HCEC 1CT (cell line): ENCODE results near the gene INAVA.

Source experiments
- DNase-seq: peaks from one replicate; pipeline ENCODE4 v3.0.0-alpha.2; 2017

Gene INAVA

GRCh38 chr1:200877010-200877409 lies 17.7 kb upstream of the INAVA start:
- no peak for DNase-seq

GRCh38 chr1:200877839-200878551 lies 16.7 kb upstream of the INAVA start:
- no peak for DNase-seq

GRCh38 chr1:200880212-200880611 lies 14.5 kb upstream of the INAVA start:
- no peak for DNase-seq

GRCh38 chr1:200883118-200883517 lies 11.6 kb upstream of the INAVA start:
- DNase-seq, result no peak

GRCh38 chr1:200885623-200886402 lies 8.9 kb upstream of the INAVA start:
- DNase-seq, result no peak

- no peak for DNase-seq
Measured at GRCh38 chr1:200886594-200886993, 8.1 kb upstream of the INAVA start.

DNA sequence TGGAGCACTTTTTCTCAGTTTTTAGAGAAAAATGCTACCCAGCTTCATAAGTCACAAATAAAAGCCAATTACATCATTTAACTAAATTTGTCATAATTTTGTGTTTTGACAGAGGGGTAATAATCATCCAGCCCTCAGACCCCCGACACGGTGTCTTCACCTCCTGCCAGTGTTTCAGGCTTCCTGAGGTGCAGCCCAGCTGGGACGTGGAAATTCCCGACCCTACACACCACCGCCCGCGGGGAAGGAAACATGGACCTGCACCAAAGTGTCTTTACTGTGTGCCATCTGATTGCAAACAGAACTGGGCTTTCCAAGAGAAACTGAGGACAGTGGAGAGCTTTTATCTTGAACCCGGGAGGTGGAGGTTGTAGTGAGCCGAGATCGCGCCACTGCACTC lies 7.7 kb upstream of the INAVA start:
- DNase-seq, result no peak

DNA sequence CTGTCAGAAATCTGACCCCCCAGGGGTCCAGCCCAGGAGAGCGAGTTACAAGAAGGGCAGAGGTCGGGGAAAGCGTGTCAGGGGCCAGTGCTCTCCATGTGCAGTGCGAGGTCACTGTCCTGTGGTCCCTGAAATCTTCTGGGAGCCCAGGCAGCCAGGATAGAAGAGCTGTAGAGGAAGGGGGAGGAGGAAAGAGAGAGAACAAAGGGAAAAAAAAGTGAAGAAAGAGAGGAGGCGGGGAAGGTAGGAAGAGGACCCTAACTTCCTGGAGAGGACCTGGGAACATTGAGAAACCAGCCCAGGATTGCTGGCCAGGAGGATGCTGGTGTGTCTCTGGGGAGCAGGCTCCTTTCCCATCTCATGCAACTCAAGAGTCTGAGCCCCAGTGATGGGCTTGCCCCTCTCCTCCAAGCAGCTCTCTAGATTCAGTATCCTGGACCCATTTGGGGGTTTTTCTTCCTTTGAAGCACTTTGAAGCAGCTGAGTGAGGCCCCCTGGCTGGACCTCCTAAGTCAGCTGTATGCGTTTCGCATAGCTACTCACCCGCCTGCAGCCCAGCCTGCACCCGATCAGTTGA lies 6.8 kb upstream of the INAVA start:
- DNase-seq, result no peak

DNA sequence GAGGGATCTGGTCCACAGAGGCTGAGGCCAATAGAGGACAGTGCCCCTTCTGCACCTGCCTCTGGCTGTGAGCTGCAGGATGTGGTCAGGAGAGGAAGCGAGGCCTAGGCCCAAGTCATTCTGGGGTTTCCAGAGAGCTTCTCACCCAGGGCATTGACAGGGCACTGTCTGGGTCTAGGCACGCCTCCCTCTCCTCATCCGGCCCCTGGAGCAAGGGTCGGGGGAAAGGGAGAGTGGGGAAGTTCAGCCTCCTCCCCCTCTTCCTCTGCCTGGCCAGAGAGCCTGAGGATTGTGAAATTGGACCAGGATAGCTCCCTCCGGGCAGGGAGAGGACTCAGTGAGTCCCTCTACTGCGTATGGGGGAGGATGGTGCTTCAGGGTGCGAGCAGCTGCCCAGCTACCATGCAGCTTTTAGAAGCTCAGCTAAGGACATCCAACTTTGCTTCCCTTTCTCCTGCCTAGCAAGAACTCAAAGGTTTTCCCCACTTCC lies 6.3 kb upstream of the INAVA start:
- DNase-seq, result no peak

GRCh38 chr1:200889571-200889970 lies 5.1 kb upstream of the INAVA start:
- no peak for DNase-seq

GRCh38 chr1:200890027-200890426 lies 4.7 kb upstream of the INAVA start:
- no peak for DNase-seq

GRCh38 chr1:200890818-200891773 lies 3.6 kb upstream of the INAVA start:
- peak; percentile 8 for DNase-seq

- DNase-seq, result no peak
Measured at GRCh38 chr1:200891774-200892157, 2.9 kb upstream of the INAVA start.

GRCh38 chr1:200892546-200892945 lies 2.2 kb upstream of the INAVA start:
- DNase-seq, result no peak

DNA sequence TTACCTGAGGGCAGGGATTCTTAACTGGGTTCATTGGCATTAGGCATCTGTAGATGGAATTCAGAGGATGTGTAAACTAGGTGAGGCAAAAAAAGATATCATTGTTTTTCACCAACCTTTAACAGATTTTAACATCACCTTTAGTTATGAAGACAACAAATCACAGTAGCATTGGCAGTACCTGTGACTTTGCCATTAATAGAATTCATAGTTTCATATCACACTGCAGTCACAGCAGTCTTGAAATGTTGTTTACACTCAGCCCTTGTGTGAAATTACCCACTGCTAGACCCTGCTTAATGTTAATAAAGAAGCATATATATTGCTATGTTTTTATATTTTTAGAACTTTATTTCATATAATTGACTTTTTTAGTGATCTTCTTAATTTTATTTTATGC lies 1.7 kb upstream of the INAVA start:
- no peak for DNase-seq

DNA sequence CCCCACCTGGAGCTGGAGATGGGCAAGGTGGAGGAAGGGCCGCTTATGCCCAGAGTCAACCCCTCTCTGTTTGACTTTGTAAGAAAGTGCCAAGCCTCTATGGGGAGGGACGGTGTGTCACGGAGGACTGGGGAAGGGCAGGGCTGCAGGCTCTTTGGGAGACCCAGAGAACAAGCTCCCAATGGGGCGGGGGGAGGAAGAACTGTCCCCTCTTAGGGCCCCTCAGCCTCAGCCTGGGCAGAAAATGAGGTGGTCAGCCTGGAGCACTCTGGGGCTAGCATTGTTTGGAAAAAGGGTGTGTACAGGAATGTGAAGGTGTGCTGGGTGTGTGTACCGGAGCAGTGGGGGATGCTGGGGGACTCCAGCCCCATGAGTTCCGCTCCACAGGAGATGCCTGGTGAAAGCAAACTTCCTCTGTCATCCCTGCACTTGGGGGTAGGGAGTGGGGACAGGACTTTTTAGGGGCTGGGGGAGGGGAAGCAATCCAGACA lies 1.2 kb upstream of the INAVA start:
- DNase-seq, result no peak

- no peak for DNase-seq
Measured at GRCh38 chr1:200895443-200895789, 716 bp downstream of the INAVA start.

GRCh38 chr1:200895801-200896530 lies 1.3 kb downstream of the INAVA start:
- no peak for DNase-seq

- DNase-seq, result no peak
Measured at GRCh38 chr1:200896531-200897196, 2.0 kb downstream of the INAVA start.

DNA sequence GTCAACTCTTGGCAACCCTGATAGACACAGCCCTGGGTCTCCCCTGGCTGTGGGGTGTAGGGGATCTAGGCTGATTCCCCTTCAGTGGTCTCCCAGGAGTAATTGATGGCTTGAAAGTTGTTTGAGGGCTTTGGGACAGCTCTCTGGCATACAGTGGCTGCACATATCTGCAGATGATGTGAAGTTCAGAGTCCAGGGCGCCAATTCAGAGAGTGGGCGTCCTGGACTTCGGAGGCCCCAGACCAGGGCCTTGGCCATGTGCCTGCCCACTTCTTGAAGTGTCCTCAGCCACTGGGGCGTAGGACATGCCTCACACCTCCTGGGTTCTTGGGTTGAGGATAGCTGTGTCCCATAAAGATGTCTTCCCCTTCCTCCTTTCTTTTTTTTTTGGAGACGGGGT lies 2.6 kb downstream of the INAVA start:
- no peak for DNase-seq

DNA sequence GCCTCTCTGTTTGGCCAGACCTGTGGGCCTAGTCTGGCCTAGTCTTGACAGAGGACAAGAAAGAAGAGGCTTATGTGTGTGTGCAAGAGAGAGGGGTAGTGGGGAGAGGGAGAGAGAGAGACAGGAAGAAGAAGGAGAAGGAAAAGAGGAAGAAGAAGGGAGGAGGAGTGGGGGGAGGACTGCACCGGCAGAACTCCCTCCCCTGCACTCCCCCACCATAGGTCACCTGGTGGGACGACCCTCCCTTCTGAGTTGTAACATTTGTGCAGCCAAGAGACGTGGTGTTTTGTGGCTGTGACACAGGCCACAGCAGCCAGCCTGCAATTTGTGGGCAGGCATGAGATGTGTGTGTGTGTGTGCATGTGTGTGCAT lies 4.3 kb downstream of the INAVA start:
- no peak for DNase-seq
